PFSK-1 (cell line): ENCODE results near the gene LAMB3.
A peak's percentile ranks its signal among the peaks of the same experiment; 100 is the strongest.

ENCODE experiments used
- FOXP2 ChIP-seq: optimal IDR thresholded peaks from 2 replicates; pipeline ENCODE3; 2011; ENCODE audit warnings: borderline replicate concordance, control low read depth, inconsistent platforms; ENCODE audit not compliant: insufficient read depth; ENCODE audit errors: extremely low read length, extremely low read depth
- POLR2AphosphoS5 ChIP-seq: IDR thresholded peaks from 2 replicates; pipeline ENCODE4 v1.6.1; 2012; ENCODE audit warnings: low read depth, mild to moderate bottlenecking, control low read depth, low read length, moderate library complexity
- SIN3A ChIP-seq: IDR thresholded peaks from 2 replicates; pipeline ENCODE4 v1.6.1; 2012; ENCODE audit warnings: mild to moderate bottlenecking, low read length, moderate library complexity, borderline replicate concordance; ENCODE audit not compliant: insufficient read depth
- TAF1 ChIP-seq: IDR thresholded peaks from 2 replicates; pipeline ENCODE4 v1.6.1; 2012; ENCODE audit warnings: low read length, control low read depth, borderline replicate concordance; ENCODE audit not compliant: insufficient read depth
- TF ChIP-seq, protein P1 (sequence below), 2 experiments: IDR thresholded peaks; 2 replicates each; pipeline versions ENCODE4 v1.6.1 to v1.8.0; 2011 to 2012; ENCODE audit warnings: low read depth in 2 of 2, low read length in 2 of 2, control low read depth in 1 of 2, inconsistent platforms in 1 of 2, mild to moderate bottlenecking in 1 of 2, moderate library complexity in 1 of 2; ENCODE audit not compliant: insufficient read depth in 1 of 2

LAMB3 gene

DNA sequence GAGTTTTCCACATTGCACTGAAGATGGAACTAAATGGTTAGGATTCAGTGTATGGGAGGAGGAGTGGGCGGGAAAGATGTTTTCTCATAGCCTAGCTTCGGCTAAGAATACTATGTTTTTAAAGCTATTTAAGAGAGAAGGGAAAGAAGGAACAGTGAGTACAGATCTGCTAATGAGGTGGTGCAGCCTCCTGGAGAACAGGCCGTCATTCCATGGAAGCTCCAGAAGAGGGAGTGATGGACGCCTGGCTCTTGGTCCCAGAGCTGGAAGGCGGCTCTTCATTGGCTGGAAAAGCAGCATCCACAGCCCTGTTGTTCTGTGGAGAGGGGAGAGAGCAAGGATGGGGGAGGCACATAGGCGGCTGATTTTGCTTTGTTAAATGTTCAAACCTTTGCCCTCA lies 61.8 kb downstream of the LAMB3 start:
- TF ChIP-seq FOXP2 (no peak), SIN3A (no peak), TAF1 (no peak)

DNA sequence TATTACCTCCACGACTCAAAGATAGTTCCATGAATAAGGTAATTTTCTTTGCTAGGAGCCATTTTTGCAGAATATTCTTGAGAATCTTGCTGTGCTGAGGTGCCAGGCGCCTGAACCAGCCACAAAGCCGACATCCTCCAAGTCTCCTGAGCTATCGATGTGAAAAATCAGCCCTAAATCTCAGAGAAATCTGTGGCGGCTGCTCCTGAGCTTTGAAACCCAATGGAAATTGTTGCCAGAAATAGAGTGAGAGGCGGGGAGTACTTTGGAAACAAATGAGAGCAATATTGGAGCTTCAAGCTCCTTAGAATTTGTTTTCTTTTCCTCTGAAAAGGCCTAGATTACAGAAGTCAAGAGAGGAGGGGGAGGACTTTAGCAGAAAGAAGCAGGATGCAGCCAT lies 62.4 kb downstream of the LAMB3 start:
- TF ChIP-seq POLR2AphosphoS5 (no peak), TAF1 (no peak), SIN3A (no peak), FOXP2 (no peak)
- TF ChIP-seq, protein P1, sequence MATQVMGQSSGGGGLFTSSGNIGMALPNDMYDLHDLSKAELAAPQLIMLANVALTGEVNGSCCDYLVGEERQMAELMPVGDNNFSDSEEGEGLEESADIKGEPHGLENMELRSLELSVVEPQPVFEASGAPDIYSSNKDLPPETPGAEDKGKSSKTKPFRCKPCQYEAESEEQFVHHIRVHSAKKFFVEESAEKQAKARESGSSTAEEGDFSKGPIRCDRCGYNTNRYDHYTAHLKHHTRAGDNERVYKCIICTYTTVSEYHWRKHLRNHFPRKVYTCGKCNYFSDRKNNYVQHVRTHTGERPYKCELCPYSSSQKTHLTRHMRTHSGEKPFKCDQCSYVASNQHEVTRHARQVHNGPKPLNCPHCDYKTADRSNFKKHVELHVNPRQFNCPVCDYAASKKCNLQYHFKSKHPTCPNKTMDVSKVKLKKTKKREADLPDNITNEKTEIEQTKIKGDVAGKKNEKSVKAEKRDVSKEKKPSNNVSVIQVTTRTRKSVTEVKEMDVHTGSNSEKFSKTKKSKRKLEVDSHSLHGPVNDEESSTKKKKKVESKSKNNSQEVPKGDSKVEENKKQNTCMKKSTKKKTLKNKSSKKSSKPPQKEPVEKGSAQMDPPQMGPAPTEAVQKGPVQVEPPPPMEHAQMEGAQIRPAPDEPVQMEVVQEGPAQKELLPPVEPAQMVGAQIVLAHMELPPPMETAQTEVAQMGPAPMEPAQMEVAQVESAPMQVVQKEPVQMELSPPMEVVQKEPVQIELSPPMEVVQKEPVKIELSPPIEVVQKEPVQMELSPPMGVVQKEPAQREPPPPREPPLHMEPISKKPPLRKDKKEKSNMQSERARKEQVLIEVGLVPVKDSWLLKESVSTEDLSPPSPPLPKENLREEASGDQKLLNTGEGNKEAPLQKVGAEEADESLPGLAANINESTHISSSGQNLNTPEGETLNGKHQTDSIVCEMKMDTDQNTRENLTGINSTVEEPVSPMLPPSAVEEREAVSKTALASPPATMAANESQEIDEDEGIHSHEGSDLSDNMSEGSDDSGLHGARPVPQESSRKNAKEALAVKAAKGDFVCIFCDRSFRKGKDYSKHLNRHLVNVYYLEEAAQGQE (IDR thresholded peaks at IDR 0.05; ENCODE audit: insufficient read depth in 1 of 2, low read depth in 2 of 2, low read length in 2 of 2): no peak

DNA sequence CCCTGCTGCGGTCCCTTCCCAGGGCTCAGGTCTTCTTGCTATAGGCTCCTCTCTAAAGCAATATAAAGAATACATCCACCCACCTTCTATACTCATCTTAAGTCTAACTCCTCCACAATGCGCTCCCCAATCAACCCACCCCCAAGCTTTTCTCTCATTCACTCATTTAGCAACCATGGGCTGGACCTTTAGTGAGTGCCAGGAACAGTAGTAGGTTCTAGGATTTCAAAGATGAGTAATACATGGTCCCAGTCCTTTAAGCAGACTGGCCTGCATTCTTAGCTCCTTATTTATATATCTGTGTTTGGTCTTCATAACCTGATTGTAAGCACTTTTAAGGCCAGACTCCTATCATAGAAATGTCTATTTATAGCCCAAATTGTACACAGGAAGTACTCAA lies 62.8 kb downstream of the LAMB3 start:
- TF ChIP-seq TAF1: no peak
- TF ChIP-seq, protein P1 (IDR thresholded peaks at IDR 0.05; ENCODE audit: insufficient read depth in 1 of 2, low read depth in 2 of 2, low read length in 2 of 2): no peak
- no peak for TF ChIP-seq SIN3A
- no peak for TF ChIP-seq FOXP2
- no peak for TF ChIP-seq POLR2AphosphoS5

DNA sequence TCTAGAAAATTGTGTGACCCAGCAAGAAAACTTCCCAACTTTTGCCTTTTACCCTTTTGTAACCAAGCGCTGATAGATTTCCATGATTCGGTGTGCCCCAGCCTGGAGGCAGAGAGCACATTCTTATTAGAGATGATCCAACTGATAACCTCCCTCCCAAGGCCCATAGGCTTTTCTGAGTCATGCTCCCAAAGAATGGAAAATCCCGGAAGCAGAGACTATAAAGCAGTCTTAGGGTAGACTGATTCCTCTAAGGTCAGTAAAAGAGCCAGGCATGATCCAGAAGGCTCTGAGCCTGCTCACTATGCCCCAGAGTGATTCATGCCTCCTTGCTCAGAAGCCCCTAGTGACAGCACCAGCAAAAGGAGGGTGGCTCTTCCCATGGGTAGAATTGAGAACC lies 64.4 kb downstream of the LAMB3 start:
- TF ChIP-seq, protein P1 (IDR thresholded peaks at IDR 0.05; ENCODE audit: insufficient read depth in 1 of 2, low read depth in 2 of 2, low read length in 2 of 2): no peak
- peak; percentile 33; the same call in 1 of the 2 replicates for TF ChIP-seq SIN3A

DNA sequence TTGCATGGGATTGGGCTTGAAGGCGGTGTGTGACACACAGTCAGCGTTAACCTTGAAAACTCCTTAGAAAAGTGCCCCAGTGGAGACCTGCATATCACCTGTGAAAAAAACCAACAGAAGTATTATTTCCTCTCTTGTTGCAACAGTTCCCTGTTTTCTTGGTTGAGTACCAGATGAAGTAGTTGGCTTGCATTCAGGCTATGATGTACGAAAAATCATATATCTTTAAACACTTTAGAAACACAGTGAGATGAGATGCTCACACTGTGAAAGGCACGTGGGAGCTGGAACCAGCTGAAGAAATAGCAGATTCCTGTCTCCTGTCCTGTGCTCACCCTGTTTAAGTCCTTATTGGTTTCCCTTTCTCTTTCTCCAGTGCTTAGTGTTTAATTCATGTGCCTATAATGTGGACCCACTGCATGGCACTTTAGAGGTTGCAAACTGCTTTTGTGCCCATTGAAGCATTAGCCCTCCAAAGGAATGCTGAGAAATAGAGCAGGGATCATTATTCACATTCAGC lies 65.9 kb downstream of the LAMB3 start:
- TF ChIP-seq POLR2AphosphoS5 (no peak), SIN3A (no peak), FOXP2 (no peak)
- TF ChIP-seq, protein P1 (IDR thresholded peaks at IDR 0.05; ENCODE audit: insufficient read depth in 1 of 2, low read depth in 2 of 2, low read length in 2 of 2): no peak
